ENCODE measurements around the gene RENBP.

DNA sequence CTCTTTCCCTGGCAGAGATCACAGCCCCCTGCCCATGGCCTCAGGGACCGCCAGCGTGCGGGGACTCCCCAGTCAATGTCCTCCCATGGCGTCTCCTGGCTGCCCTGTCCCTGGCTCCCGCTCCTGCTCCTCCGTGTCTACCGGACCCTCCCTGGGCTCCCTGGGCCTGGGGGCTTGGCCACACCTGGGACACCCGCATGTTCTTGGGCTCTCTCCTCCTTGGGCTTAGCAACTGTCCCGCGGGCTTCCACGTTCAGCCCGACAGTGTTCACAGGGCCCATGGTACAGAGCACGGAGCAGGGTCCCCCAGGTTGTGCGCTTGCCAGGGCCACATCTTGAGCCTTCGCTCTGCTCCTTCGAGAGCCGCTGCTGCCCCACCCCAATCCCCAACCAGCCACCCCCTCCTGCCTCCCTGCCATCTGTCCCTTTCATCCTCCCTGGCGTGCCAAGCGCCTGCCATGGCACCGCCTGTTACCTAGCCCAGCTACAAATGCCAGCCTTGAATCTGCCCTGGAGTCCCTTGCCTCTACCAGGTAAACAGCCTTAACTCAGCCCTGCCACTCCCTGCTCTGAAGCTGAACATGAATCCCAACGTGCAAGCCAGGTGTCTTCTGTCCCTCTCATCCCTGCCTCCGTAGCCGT lies 36.1 kb downstream of the RENBP start:
- no peak for TF ChIP-seq CTCF (conservative IDR thresholded peaks at IDR 0.05; ENCODE audit: low read length)
- no peak for TF ChIP-seq EZH2phosphoT487 (IDR thresholded peaks at IDR 0.05; ENCODE audit: borderline replicate concordance, low read depth, low read length)
